HG02798 (cell line): Measurements from ENCODE around the gene ITPKA.

Source experiments
- ATAC-seq: cut with Tn5 transposase; IDR thresholded peaks from one replicate; pipeline ENCODE4 v1.9.1; 2021; ENCODE audit warnings: mild to moderate bottlenecking; ENCODE audit not compliant: unreplicated experiment, poor library complexity

Gene ITPKA

GRCh38 chr15:41507820-41508290, 14.2 kb downstream of the ITPKA start:
- no peak for ATAC-seq

GRCh38 chr15:41510728-41511127, 17.1 kb downstream of the ITPKA start:
- ATAC-seq = no peak

GRCh38 chr15:41511331-41511898, 17.7 kb downstream of the ITPKA start:
- ATAC-seq = no peak

- no peak for ATAC-seq
Measured at GRCh38 chr15:41511899-41512369, 18.3 kb downstream of the ITPKA start.

DNA sequence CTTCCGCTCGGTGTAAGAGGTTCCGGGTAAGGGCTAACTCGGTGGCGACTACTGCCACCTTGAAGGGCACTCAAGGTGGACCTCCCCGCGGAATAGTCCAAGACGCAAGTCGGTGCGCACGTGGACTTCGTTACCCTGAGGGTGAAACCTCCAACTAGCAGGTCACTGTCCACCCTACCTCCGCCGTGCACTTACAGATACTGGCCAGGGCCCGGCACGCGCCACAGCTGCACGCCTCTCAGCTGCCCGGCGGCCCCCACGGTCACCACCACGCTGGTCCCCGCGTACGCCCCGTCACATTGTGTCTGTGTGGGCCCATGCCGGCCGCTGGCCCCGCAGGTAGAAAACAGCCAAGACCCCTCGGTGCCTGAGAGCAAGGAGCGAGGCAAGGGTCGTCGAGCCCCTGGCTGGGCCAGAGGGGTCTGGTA, 18.9 kb downstream of the ITPKA start:
- ATAC-seq = no peak

DNA sequence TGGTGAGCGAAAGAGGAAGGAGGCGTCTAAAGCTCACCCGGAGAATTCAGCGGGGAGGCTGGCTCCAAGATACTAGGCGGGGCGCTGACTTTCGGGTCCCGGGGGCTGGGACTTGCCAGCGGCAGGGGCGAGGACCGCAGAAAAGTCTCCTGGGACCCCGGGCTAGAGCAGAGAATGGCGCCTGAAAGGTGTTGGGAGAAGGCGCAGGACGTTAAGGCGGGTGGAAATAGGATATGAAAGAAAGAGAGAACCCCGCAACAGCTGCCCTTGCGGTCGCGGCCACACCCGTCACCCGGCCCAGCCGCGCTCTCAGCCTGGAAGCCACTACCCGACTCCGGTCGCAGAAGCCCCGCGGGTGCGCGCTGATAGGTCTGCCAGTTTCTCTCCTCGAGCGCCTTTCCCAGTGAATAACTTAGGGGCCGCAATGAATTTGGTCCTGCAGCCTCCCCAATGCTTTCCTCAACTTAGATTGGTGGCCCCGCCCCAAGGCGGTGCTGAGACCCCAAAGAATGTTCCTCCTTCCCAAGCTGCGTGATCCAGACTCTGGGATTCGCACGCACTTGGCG, 19.3 kb downstream of the ITPKA start:
- ATAC-seq = no peak

DNA sequence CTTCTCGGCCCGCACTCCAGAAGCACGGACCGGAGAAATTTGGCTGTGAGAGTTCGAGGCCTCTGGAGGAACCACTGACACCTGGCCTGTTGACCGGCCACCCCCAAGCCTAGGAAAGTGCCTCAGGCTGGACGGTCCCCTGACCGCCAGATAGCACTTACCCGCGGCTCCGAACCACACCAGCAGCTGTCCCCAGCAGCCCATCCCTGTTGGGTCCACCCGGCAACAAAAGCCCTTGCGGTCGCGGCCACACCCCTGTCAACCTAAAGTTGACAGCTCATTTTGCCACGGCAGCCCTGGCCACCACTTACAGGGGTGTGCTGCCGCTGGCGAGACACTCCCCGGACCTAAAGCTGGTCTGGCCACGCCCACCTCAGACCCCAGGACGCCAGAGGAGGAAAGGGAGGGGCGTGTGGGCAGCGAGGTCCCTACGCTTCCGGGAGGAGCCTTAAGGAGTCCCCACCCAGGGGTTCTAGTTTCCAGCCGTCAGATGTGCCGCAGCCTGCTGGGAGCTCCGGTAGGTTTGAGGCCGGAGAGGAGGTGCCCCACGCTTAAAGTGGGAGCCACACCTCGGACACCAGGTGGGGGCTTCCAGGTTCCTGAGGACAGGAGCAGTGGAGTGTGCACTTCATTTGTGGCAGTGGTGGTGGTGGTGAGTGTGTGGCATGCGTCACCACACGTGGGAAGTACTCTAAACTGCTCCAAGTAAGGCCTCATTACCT, 20.0 kb downstream of the ITPKA start, which contains the start of gene LTK:
Gene LTK, minus strand, starts transcription at position 322 of the 722 bp plus-strand sequence. Its CDS starts 118 bp downstream, at position 204.
- no peak for ATAC-seq

DNA sequence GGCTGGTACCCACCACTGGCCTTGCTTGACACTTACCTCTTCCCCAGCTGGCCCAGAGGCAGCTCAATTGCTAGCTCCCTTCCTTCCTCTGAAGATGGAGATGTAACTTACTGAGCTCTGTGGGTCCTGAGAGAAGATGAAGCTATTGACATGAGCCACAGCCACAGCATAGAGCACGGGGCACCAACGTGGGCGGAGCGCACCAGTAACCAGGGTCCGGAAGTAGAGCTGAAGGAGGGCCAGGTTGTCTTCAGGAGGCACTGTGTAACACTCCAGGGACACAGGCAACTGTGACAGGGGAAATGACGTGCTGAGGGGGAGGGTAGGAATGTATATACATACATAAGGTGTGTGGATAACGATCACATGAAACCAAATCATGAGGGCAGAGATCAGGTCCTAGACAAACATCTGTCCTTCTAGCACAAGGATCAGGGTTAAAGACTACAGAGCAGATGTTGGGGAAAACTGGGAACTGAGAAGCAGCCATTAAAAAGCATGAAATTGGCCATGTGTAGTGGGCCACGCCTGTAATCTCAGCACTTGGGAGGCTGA, 24.3 kb downstream of the ITPKA start:
- ATAC-seq = no peak

GRCh38 chr15:41520636-41521035, 27.0 kb downstream of the ITPKA start:
- no peak for ATAC-seq

DNA sequence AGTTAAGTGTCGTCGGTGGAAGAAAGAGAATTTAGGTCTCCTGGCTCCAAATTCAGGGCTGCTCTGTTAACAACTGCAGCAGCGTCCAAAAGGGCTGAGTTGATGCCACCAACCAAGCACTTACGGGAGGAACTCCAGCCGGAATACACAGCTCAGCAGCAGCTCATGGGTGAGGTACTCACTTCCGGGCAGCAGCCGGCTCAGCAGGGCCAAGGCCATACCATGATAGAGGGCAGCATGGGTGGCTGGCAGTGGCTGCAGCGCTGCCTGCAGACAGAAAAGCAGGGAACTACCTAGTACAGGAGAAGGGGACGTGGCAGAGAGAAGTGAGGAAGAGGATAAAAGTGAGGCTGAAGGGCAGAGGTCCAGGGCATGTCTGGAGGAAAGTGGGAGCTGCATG, 27.9 kb downstream of the ITPKA start:
- ATAC-seq = no peak

DNA sequence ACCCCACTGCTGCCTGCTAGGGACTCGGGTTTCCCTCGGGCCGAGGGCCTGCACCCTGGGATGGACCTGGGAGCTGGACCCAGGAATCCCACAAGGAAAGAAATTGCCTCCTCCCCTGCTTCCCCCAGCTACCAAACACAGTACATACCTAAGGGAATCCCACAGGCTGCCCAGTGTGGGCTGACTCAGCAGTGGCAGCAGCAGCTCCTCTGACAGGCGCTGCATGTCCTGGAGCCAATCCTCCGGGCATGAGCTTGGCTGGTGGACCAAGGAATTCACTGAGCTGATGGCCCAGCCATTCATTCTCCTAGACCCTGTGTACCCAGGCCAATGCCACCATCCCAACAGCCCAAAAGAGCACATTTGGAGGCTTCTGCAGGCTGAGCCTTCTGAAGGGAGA, 29.4 kb downstream of the ITPKA start:
- no peak for ATAC-seq

DNA sequence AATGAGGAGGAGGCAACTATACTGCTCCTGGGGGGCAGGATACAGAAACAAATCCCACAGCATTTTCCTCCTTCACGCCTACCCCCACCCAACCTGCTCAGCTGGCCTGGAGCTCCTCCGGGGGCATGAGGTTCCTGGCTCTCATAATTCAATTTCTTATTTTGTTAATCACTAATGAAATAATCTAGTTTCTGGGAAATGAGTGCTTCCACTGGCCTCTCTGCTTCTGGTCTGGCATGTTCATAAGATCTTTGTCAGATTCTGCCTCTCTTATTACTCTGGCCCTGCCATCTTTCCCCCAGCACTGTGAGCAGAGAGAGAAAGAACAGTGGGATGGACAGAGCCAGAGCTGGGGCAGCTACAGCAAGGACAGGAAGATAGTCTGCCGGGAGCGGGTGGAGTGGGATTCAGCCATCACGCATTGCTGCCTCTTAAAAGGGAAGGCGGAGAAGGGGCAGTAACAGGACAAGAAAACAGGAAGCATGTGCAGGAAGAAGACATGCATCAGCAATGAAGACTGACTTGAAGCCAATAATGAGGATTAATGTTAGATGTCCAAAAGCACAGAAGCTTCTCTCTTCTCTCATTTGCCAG, 36.8 kb downstream of the ITPKA start:
- no peak for ATAC-seq

DNA sequence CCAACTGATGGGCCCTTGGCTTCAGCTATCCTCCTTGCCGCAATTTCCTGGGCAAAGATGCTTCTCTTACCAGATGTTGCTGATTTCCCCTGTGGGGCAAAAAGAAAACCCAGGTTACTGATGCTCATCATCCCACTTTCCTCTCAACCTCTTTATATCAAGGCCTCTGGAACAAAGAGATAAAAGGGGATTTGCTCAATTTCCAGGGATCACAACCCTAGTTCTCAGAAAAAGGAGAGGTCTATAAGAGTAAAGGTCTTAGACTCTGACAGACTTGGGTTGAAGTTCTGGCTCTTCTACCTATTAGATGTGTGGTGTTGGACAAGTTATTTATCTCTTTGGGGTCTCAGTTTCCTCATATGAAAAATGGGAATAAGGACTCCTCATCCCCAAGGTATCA, 41.9 kb downstream of the ITPKA start:
- no peak for ATAC-seq

- ATAC-seq = no peak
Measured at GRCh38 chr15:41536866-41537265, 43.2 kb downstream of the ITPKA start.

DNA sequence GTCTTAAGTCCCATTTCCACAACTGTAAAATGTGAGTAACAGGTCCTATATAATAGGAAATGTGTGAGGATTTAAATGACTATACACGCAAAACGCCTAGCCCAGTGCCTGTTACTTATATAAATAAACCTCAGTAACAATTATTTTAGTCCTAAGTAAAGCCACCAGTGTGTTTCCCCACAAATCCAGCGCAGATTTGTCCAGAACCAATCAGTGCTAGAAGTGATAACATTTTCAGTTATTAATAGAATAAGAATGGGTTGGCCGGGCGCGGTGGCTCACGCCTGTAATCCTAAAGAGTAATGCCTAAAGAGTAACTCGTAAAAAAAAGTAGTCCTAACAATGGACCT, 49.8 kb downstream of the ITPKA start:
- ATAC-seq = no peak

DNA sequence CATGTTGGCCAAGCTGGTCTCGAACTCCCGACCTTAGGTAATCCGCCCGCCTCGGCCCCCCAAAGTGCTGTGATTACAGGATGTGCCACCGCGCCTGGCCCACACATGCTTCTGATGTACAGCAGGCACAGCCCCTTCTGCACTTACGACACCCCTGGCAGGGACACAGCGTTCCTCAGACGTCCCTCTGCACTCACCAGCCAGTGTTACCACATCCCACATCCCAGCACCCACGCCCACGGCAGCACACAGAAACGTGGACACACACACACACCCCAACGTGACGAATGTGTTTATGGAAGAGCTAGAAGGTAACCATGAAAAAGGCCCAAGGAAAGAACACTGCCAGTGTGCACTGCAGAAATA, 51.0 kb downstream of the ITPKA start:
- no peak for ATAC-seq

GRCh38 chr15:41545218-41545617, 51.5 kb downstream of the ITPKA start:
- ATAC-seq = no peak

DNA sequence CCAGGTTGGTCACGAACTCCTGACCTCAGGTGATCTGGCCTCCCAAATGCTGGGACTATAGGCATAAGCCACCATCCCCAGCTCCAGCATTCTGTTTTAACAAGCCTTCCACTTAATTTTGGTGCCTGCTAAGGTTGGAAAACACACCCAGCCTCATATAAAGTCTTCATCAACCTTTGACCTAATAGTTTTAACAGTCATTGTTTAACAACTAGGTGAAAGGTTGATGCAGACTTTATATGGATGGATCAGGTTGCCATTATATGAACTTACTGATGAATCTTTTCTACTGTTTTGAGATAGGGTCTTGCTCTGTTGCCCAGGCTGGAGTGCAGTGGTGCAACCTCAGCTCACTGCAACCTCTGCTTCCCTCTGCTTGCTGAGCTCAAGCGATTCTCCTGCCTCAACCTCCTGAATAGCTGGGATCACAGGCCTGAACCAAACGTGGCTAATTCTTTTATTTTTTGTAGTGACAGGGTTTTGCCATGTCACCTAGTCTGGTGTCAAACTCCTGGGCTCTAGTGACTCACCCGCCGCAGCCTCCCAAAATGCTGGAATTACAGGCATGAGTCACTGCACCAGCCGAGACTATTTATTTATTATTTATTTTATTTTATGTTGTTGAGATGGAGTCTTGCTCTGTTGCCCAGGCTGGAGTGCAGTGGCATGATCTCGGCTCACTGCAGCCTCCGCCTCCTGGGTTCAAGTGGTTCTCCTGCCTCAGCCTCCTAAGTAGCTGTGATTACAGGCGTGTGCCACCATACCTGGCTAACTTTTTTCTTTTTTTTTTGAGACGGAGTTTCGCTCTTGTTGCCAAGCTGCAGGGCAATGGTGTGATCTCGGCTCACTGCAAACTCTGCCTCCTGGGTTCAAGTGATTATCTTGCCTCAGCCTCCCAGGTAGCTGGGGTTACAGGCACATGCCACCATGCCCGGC, 53.4 kb downstream of the ITPKA start:
- no peak for ATAC-seq

GRCh38 chr15:41550066-41550775, 56.5 kb downstream of the ITPKA start:
- no peak for ATAC-seq
